Stimulated activated CD4-positive, alpha-beta T cell treated with anti-CD3 and anti-CD28 coated beads, Interleukin-12 subunit alpha, Interleukin-12 subunit beta, amount 100 ng/mL, for 4 hours (primary cell): ENCODE measurements around the gene SPTA1.

Source experiments
- DNase-seq: peaks from one replicate; pipeline ENCODE4 v3.0.0-alpha.2; 2020

The SPTA1 gene

GRCh38 chr1:158681606-158682005 lies 4.9 kb downstream of the SPTA1 start:
- DNase-seq = no peak

DNA sequence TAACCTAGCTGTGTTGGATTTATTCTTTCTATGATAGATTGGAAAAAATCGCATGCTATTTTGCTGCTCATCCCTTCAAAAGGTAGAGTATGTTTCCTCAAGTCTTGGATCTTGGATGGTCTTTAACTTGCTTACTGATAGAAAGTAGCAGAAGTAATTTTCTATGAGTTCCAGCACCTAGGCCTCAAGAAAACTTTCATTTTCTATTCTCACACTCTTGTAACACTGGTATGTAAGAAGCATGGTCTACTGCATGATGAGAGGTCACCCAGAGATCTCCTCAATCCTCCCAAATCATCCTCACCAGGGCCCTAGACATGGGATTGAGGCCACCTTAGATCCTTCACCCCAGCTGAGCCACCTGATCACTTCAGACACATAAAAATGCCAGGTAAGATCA lies 7.2 kb downstream of the SPTA1 start:
- no peak for DNase-seq

DNA sequence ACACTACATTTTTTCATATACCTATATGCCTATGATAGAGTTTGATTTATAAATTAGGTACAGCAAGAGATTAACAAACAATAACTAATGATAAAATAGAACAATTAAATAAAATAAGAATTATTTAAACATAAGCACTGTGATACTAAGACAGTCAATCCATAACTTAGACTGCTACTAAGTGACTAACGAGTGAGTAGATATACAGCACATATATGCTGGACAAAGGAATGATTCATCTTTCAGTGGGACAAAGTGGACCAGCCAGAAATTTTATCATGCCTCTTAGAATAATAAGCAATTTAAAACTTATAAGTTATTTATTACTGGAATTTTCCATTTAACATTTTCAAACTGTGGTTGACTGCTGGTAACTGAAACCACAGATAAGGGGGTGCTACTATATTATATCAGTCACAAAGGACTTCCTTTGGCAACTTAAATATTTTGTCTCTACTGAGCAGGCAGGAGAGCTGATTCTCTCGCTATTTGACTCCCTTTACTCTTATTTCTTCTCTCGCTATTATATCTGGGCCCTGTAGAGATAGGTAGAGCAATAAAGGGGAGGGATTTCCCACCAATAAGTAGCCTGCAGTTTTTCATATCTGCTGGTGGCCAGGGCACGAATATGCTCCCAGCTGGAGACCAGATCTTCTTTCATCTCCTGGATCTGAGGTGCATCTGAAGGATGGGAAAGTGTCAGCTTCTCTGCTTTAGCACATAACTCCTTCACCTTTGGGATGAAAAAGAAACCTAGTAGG lies 10.8 kb downstream of the SPTA1 start:
- no peak for DNase-seq

- no peak for DNase-seq
These were observed 12.2 kb downstream of the SPTA1 start for GRCh38 chr1:158674302-158674701.

- DNase-seq = no peak
These were observed 20.5 kb downstream of the SPTA1 start for GRCh38 chr1:158666037-158666436.

GRCh38 chr1:158654571-158654970 lies 31.9 kb downstream of the SPTA1 start:
- DNase-seq = no peak

DNA sequence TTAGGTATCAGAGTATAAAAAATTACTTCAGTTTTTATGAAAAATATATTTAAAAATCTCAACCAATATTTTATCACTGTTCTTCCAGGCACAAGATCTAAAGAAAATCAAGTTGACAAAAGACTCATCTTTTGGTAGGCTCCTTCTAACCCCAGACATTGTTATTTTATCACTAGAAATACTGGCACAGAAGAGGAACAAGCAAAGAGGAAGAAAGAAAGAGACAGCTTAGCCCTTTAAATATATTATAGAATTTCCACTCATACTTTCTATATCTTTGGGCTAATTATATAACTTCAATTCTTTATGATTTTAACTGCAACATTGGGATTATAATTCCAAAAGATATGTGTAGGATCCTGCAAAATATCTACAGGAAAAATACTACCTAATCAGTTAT lies 32.4 kb downstream of the SPTA1 start:
- DNase-seq = no peak

GRCh38 chr1:158652721-158653334 lies 33.7 kb downstream of the SPTA1 start:
- no peak for DNase-seq

- DNase-seq = no peak
These were observed 37.5 kb downstream of the SPTA1 start for GRCh38 chr1:158649052-158649451.

DNA sequence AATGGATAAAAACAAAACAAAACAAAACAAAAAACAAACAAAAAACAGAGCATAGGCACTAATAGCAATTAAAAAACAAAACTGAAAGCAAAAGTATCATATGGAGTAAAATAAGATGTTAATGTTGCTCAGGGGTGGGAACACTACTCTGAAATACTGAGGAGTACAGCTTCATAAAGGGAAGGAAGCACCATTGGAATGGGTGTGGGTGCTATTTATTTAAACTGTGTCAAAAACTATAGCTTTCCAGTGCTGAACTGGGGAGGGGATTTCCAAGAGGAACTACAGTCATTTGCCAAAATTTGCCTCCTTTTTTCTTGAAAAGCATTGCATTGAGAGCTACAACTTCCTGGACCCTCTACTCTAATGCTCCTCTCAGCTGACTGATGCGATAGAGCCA lies 40.0 kb downstream of the SPTA1 start:
- no peak for DNase-seq

DNA sequence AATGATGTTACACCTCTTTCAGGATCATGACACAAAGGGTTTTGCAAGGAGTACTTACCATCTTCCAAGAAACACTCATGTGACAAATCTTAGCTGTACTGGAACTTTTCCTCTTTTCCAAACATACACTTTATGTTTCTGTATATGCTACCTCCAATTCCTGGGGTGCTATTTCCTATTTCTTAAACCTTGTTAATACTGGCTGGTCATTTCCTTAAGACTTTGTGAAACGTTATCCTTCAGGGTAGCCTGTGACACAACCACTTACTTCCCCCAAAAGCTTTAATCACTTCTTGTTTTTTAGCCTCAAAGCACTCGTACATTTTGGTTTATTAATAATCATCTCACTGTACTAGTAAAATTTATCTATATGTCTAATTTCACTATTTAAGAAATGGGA lies 42.1 kb downstream of the SPTA1 start:
- no peak for DNase-seq

DNA sequence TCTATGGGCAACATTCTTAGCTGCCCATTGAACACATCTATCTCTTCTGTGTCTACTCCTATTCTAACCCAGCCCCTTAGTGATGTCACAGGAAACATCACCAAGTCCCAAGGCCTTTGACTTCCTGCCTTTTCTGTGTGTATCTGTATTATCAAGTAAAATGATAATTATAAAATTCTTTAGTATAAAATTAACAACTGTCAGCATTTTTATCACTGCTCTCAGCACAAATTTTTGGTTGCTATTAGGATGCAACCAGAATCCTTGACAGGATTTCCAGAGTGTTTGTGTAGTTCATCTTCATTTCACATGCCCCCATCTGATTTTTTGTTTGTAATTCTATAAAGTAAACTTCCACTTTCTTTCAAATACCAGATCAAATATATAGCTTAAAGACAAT lies 47.6 kb downstream of the SPTA1 start:
- no peak for DNase-seq

- no peak for DNase-seq
These were observed 48.4 kb downstream of the SPTA1 start for GRCh38 chr1:158638146-158638545.

- no peak for DNase-seq
These were observed 72.8 kb downstream of the SPTA1 start for GRCh38 chr1:158613764-158614163.

DNA sequence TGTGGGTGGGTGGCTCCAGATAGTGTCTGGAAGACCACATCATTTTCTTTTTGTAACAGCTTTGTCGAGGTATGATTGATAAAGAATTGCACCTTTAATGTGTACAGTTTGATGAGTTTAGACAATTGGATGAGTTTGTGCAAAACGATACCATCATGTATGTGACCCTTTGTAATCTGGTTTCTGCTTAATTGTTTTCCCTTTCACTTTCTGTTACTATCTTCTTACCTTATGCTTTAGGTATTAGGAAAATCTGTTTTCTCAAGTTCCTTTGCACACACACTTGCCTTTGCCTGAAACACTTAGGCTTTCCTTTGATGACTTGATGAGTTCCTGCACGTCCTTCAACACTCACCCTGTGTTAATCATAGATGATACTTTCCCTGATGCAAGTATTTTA lies 74.6 kb downstream of the SPTA1 start:
- no peak for DNase-seq

DNA sequence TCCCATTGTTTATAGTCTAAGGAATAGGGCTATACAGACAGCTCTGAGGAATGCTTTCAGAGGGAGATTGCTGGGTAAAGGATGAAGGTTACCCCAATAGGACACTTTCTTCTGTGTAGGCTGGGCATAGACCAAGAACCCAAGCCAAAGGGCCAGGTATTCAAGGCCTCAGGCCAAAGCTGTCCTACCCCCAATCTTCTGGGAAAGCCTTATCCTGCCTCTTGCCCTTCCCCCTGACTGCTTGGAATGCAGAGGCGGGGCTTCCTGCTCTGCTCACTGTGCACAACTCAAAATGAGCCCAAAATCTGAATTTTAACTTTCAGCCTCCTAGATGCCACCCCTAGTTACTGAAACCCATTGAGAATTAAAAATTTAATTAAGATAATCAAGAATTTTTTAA lies 79.2 kb downstream of the SPTA1 start:
- DNase-seq = no peak

DNA sequence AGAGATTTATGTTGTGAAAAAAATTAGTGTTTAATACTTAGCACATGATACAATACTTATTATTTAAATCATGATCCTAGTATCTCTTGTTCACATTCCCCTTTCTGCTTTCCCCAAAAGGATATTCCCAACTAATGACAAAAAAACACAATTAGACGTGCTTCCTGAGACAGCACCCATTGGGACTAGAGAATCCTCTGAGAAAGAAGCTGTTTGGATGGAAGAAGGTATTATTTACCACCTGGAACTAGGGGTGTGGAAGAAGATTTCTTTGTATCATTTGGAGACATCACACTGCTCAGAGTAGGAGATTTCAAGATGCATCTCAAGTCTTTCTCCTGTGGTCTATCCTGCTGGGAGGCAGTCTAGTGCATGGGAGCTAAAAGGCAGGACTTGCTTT lies 81.5 kb downstream of the SPTA1 start, which contains the start of gene OR10Z1:
OR10Z1 (plus strand) TSS at position 301 of the 400 bp plus-strand sequence. CDS start 1,171 bp downstream, outside the sequence.
- DNase-seq = no peak

GRCh38 chr1:158600735-158601134 lies 85.8 kb downstream of the SPTA1 start:
- DNase-seq = no peak

DNA sequence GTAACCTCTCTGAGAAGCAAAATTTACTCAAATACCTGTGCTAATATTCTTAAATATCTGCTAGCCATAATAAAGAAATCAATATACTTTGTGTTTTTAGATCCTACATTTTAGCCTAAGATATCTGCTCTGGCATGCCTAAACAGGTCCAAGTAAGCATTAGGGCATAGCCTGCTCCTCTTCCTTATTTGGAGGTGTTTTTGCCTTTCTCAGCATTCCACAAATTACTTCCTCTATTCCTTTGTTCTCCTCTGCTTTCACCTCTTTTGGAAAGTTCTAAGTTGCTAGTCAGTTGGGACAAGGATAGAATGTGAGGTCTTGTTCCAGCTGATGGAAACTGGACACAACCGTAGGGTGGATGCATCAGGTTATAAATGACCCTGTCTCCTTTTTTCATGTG lies 99.6 kb downstream of the SPTA1 start:
- DNase-seq = no peak

DNA sequence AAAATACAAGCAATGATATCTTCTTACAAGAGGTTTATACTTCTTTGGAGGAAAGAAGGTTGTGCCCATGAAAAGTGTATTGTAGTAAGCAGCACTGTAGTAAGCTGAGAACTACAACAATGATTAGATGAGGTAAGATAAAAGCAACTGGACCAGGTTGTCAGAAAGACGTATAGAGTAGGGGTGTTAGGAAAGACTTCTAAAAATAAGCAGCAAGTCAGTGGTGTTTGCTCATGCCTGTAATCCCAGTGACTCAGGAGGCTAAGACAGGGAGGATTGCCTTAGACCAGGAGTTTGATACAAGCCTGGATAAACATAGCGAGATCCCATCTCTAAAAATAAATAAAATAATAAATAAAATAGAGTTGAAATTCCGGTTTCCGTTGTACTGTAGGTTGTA lies 102.6 kb downstream of the SPTA1 start:
- DNase-seq = no peak

DNA sequence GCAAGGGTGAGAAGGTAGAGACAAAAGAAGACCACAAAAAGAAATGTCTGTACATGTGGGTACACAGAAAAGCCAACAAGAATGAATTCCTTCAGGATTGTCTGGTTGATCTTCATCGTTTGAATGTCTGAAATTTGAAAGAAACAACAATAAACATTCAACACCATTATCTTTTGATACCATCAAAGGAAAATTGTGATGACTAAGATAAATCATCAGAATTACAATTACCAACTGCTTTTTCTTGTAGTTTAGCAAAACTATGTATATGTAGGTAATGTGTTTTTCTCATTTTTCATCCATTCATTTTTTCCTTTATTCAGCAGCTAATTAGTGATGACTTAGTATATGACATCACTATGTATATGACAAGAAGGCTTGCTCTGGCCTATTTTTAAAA lies 106.8 kb downstream of the SPTA1 start, which contains the start of gene OR10X1:
OR10X1 (minus strand) TSS at position 167 of the 400 bp plus-strand sequence; CDS start at position 167, 0 bp downstream.
- no peak for DNase-seq

DNA sequence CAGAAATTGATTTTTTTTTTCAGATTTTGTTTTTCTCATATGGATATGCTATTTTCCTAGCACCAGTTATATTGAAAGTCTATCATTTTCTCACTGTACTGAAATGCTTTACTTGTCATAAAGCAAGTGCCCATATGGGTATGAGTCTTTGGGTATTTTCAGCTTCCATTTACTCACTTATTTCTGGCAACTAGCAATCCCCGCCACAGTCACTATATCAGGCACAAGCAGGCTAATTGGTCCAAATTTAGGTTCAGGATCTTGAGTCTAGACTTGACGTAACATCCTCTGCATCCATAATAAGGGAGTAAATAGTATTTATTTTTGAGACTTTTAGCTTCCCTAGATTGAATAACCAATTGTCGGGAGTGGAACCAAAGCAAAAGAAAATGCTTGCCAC lies 109.0 kb downstream of the SPTA1 start:
- DNase-seq = no peak

DNA sequence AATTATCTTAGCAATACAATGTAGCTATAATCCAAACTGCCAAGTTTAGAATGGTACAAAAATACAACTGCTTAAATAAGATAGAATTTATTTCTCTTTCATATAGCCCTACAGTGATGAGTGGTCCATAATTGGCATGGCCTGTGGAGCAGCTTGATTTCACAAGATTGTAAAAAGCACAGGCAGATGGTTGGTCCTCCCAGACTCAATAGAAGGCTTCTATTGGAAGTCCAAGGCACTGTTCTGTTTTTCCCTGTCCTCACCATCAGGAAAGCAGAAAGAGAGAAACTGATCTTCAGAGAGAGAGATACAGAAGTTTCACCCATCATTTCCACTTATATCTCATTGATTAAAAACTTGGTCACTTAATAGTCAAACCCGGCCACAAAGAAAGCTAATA lies 114.3 kb downstream of the SPTA1 start:
- DNase-seq = no peak

DNA sequence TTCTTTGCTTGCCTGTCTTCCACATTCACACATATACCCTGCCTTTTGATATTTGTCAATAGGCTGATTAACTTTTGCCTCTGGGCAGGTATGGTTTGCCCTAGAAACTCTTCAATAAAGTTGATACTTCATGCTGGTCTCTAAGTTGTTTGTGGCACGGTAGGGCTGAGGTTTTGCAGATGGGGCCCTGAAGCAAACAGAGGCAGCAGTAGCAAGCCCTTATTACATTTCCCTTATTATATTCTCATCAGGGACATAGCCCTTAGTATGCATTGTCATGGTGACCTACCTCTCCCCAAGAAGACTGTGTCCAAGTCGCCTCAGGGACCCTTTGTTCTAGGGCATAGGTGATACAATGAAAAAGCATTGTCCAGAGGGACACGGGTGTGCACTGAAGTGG lies 116.0 kb downstream of the SPTA1 start, which contains the start of gene OR6P1:
OR6P1 (minus strand) TSS at position 101 of the 400 bp plus-strand sequence. CDS start 6,976 bp downstream, outside the sequence.
- DNase-seq = no peak
